Measurements from ENCODE around the gene TFF1. TPM values are rescaled to one million over a fixed set of nuclear protein-coding genes. Genes with fewer than 3 reads are reported as not detected.

Gene TFF1
- total RNA-seq, 2 donors from 2014 or later: 233 to 916 TPM

DNA sequence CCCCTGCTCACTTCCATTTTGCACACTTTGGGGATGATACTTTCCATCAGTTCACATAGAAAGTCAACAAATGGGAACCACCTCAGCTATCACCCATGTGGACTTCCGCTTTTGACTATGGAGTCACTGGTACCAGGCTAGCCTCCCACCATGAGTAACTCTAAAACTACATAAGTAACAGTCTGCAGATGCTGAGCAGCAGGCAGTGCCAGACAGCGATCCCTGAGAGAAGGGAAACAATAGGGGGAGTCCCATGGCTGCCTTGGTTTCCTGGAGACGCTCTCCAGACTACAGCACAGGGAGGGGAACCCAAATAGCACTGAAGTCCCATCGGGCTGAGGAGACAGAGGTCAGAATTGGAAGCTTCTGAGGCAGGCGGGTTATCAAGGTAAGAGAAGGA, 12.7 kb downstream of the TFF1 start:
- TF ChIP-seq CTCF (IDR thresholded peaks at IDR 0.05): no peak
- Histone ChIP-seq H3K9ac (ENCODE audit: low read depth in 2 of 2, low read length in 2 of 2) (no peak overlapping the region), H3K36me3 (no peaks in the 10 kb centered on the region), H3K4me1 (no peaks in the 10 kb centered on the region), H3K9me3 (no peaks in the 10 kb centered on the region), H3K27ac (no peak overlapping the region), H3K27me3 (no peaks in the 10 kb centered on the region), H3K4me3 (no peak overlapping the region)
- intact Hi-C loops (cut with DNase I): no loop called here
- DNase-seq: no peak

- no peaks in the 10 kb centered on the region for H3K27me3 ChIP-seq
- no peak overlapping the region for H3K9ac ChIP-seq (ENCODE audit: low read depth in 2 of 2, low read length in 2 of 2)
- no peaks in the 10 kb centered on the region for H3K36me3 ChIP-seq
- no peak for DNase-seq
- H3K4me1 ChIP-seq: no peaks in the 10 kb centered on the region
- no peak overlapping the region for H3K4me3 ChIP-seq
- intact Hi-C loops (cut with DNase I): no loop called here
- no peaks in the 10 kb centered on the region for H3K9me3 ChIP-seq
- H3K27ac ChIP-seq: no peak overlapping the region
- TF ChIP-seq CTCF (IDR thresholded peaks at IDR 0.05): no peak
Observed at GRCh38 chr21:42352441-42353095, 13.8 kb downstream of the TFF1 start.

DNA sequence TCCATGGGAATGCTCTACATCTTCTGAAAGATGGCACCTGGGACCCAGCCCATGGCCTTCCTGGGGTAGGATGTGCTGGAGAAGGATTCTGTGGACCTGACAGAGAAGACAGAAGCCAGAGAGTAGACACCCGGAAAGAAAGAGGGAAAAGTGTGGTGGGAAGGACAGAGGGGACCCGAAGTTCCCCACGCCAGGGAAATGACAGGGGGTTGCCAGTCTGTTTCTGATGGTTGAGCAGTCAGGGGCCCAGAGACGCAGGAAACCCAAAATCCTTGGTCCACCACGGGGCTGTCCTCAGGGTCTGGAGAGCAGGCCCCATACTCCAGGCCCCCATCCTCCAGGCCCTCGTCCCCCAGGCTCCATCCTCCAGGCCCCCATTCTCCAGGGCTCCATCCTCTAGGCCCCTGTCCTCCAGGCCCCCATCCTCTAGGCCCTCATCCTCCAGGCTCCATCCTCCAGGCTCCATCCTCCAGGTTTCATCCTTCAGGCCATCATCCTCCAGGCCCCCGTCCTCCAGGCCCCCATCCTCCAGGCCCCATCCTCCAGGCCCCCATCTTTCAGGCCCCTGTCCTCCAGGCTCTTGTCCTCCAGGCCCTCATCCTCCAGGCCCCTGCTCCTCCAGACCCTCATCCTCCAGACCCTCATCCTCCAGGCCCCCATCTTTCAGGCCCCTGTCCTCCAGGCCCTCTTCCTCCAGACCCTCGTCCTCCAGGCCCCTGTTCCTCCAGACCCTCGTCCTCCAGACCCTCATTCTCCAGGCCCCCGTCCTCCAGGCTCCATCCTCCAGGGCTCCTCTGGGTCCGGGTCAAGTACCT, 14.5 kb downstream of the TFF1 start:
- Histone ChIP-seq H3K9me3 (no peaks in the 10 kb centered on the region), H3K4me1 (no peaks in the 10 kb centered on the region), H3K9ac (ENCODE audit: low read depth in 2 of 2, low read length in 2 of 2) (no peak overlapping the region), H3K27ac (no peak overlapping the region), H3K36me3 (no peaks in the 10 kb centered on the region), H3K27me3 (no peaks in the 10 kb centered on the region), H3K4me3 (no peak overlapping the region)
- intact Hi-C loops (cut with DNase I): no loop called here
- no peak for TF ChIP-seq CTCF (IDR thresholded peaks at IDR 0.05)
- DNase-seq: no peak

GRCh38 chr21:42350927-42351426, 15.4 kb downstream of the TFF1 start, which contains the start of gene TFF2:
TFF2 (minus strand) TSS chr21:42350994; CDS start chr21:42350957, 37 bp downstream.
- Histone ChIP-seq H3K9me3 (no peaks in the 10 kb centered on the region), H3K4me3 (no peak within 1 kb of the TSS), H3K27ac (no peak within 1 kb of the TSS), H3K9ac (ENCODE audit: low read depth in 2 of 2, low read length in 2 of 2) (no peak within 1 kb of the TSS), H3K27me3 (no peaks in the 10 kb centered on the region), H3K36me3 (no peaks in the 10 kb centered on the region), H3K4me1 (no peaks in the 10 kb centered on the region)
- intact Hi-C loops (cut with DNase I): no loop called here
- TF ChIP-seq CTCF (IDR thresholded peaks at IDR 0.05): no peak
- DNase-seq: no peak

DNA sequence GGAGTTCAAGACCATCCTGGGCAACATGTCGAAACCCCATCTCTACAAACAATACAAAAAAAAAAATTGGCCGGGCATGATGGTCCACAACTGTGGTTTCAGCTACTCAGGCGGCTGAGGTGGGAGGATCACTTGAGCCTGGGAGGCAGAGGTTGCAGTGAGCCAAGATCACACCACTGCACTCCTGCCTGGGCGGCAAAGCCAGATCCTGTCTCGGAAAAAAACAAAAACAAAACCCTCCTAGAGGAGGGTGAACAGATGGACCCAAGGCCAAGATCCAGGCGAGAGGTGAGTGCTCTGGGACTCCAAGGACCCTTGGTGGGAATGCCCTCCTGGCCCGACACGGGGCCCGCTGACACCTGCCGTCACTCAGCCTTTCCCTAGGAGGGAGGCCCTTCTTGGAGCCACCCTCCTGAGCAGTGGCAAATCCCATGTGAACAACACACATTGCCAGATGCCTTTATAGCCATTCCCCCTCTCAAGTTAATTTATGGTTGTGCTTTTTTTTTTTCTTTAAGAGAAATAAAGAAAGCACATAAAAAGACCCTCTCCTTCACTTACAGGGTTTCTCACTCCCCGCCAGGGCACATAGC, 15.9 kb downstream of the TFF1 start:
- intact Hi-C loops (cut with DNase I): no loop called here
- Histone ChIP-seq H3K36me3 (no peaks in the 10 kb centered on the region), H3K4me1 (no peaks in the 10 kb centered on the region), H3K4me3 (no peak overlapping the region), H3K27ac (no peak overlapping the region), H3K27me3 (no peaks in the 10 kb centered on the region), H3K9me3 (no peaks in the 10 kb centered on the region), H3K9ac (ENCODE audit: low read depth in 2 of 2, low read length in 2 of 2) (no peak overlapping the region)
- no peak for DNase-seq
- TF ChIP-seq CTCF (IDR thresholded peaks at IDR 0.05): no peak
